Gastroesophageal sphincter (tissue), 4 donors: ENCODE measurements around the gene GABBR2. TPM values are rescaled to one million over a fixed set of nuclear protein-coding genes. Genes with fewer than 3 reads are reported as not detected.
"Not testable (repeated sequence)": the region's sequence is repeated elsewhere in the genome, so short reads cannot be mapped to it uniquely, and the experiment has no call there.

Experiments used
- ATAC-seq: fragments of 150-250 bp; one replicate; pipeline ENCODE4 v1.9.1; 2016; ENCODE audit warnings: mild to moderate bottlenecking, moderate library complexity
- H3K27ac ChIP-seq, 4 donors: fragments of 200-600 bp; sonication (generic) in 3 of 4; 1 replicate in 3 of 4; 2 replicates in 1 of 4; pipeline ENCODE4 v1.5.1; 2016 to 2019
- H3K27me3 ChIP-seq: fragments of 200-600 bp; sonication (generic); one replicate; pipeline ENCODE4 v1.5.1; 2019
- H3K36me3 ChIP-seq, 2 donors: fragments of 200-600 bp; sonication (generic); one replicate each; pipeline ENCODE4 v1.5.1; 2019; ENCODE audit warnings: control low read depth in 1 of 2
- H3K4me1 ChIP-seq, 3 donors: fragments of 200-600 bp; sonication (generic); 1 replicate in 2 of 3; 2 replicates in 1 of 3; pipeline ENCODE4 v1.5.1; 2016 to 2019; ENCODE audit warnings: control low read depth in 2 of 3
- H3K4me3 ChIP-seq, 2 donors: fragments of 200-600 bp; sonication (generic); one replicate each; pipeline ENCODE4 v1.5.1; 2019; ENCODE audit warnings: mild to moderate bottlenecking in 1 of 2, moderate library complexity in 1 of 2
- H3K9me3 ChIP-seq, 3 donors: fragments of 200-600 bp; sonication (generic); one replicate each; pipeline ENCODE4 v1.5.1; 2017 to 2019; ENCODE audit warnings: control low read depth in 2 of 3
- EP300 ChIP-seq: sonication (generic); formaldehyde crosslinking; IDR thresholded peaks from one replicate; pipeline ENCODE4 v1.6.1; 2017; ENCODE audit warnings: antibody characterized with exemption, mild to moderate bottlenecking
- POLR2A ChIP-seq, 2 donors: fragments of 450-650 bp; IDR thresholded peaks; one replicate each; pipeline ENCODE4 v1.6.1; 2017; ENCODE audit warnings: antibody characterized with exemption in 2 of 2, mild to moderate bottlenecking in 2 of 2, moderate library complexity in 1 of 2
- POLR2AphosphoS5 ChIP-seq: sonication (generic); formaldehyde crosslinking; IDR thresholded peaks from one replicate; pipeline ENCODE4 v1.6.1; 2017; ENCODE audit warnings: antibody characterized with exemption
- WGBS, 2 donors: methylation state at CpG; one replicate each; pipeline ENCODE4 v1.1.5; 2018; ENCODE audit warnings: low coverage in 1 of 2; 5-methylcytosine and 5-hydroxymethylcytosine counted together
- total RNA-seq, 4 donors: library from RNA; depleted of rRNA; stranded (reverse); fragments of >200 nt; gene quantifications; one replicate each; pipeline ENCODE4 v1.1.0, GENCODE V29; 2016
- TF ChIP-seq, protein P1 (sequence below), 4 experiments: fragments of 200-600 bp in 2 of 4; fragments of 450-650 bp in 2 of 4; sonication (generic) in 1 of 4; IDR thresholded peaks; one replicate each; pipeline ENCODE4 v1.5.1; 2017 to 2019; ENCODE audit warnings: antibody characterized with exemption in 4 of 4, mild to moderate bottlenecking in 2 of 4, moderate library complexity in 2 of 4

Gene GABBR2
- total RNA-seq, 4 donors from 2014 or later = 0.04 to 0.25 TPM; not detected in 2

- no peaks in the 10 kb centered on the region for H3K27me3 ChIP-seq
- H3K36me3 ChIP-seq = no peaks in the 10 kb centered on the region
- WGBS, 2 donors = 60 to 78% methylated on average over 1 to 4 of the region's 9 CpGs
- H3K27ac ChIP-seq = no peak overlapping the region
- no peak for ATAC-seq
- TF ChIP-seq EP300 (no peak), POLR2AphosphoS5 (no peak), POLR2A (IDR thresholded peaks at IDR 0.05) (no peak)
- TF ChIP-seq, protein P1, sequence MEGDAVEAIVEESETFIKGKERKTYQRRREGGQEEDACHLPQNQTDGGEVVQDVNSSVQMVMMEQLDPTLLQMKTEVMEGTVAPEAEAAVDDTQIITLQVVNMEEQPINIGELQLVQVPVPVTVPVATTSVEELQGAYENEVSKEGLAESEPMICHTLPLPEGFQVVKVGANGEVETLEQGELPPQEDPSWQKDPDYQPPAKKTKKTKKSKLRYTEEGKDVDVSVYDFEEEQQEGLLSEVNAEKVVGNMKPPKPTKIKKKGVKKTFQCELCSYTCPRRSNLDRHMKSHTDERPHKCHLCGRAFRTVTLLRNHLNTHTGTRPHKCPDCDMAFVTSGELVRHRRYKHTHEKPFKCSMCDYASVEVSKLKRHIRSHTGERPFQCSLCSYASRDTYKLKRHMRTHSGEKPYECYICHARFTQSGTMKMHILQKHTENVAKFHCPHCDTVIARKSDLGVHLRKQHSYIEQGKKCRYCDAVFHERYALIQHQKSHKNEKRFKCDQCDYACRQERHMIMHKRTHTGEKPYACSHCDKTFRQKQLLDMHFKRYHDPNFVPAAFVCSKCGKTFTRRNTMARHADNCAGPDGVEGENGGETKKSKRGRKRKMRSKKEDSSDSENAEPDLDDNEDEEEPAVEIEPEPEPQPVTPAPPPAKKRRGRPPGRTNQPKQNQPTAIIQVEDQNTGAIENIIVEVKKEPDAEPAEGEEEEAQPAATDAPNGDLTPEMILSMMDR (IDR thresholded peaks at IDR 0.05) = no peak
- H3K4me3 ChIP-seq = no peak overlapping the region
- no peaks in the 10 kb centered on the region for H3K4me1 ChIP-seq
- peaks cover 0 to 15% (median 0%) of the 10 kb centered on the region in 3 donors for H3K9me3 ChIP-seq
Observed at GRCh38 chr9:98516897-98517503, 191.7 kb downstream of the GABBR2 start.

GRCh38 chr9:98516205-98516896 is 192.4 kb downstream of the GABBR2 start:
- ATAC-seq = no peak
- Histone ChIP-seq H3K36me3 (no peaks in the 10 kb centered on the region), H3K27me3 (no peaks in the 10 kb centered on the region), H3K4me1 (no peaks in the 10 kb centered on the region), H3K9me3 (peaks cover 0 to 12% (median 0%) of the 10 kb centered on the region in 3 donors), H3K27ac (no peak overlapping the region), H3K4me3 (no peak overlapping the region)
- no peak for TF ChIP-seq POLR2AphosphoS5
- TF ChIP-seq EP300 = no peak
- TF ChIP-seq, protein P1 (IDR thresholded peaks at IDR 0.05) = no peak
- no peak for TF ChIP-seq POLR2A (IDR thresholded peaks at IDR 0.05)
- WGBS, 2 donors = 73 to 94% methylated on average over 2 to 3 of the region's 7 CpGs

GRCh38 chr9:98515506-98516204 is 193.1 kb downstream of the GABBR2 start:
- H3K9me3 ChIP-seq = peaks cover 0 to 8% (median 0%) of the 10 kb centered on the region in 3 donors
- 80 to 92% methylated on average over 2 of the region's 4 CpGs for WGBS, 2 donors
- H3K36me3 ChIP-seq = no peaks in the 10 kb centered on the region
- no peaks in the 10 kb centered on the region for H3K4me1 ChIP-seq
- ATAC-seq = no peak
- TF ChIP-seq, protein P1 (IDR thresholded peaks at IDR 0.05) = no peak
- TF ChIP-seq EP300 (no peak), POLR2AphosphoS5 (no peak), POLR2A (IDR thresholded peaks at IDR 0.05) (no peak)
- H3K4me3 ChIP-seq = no peak overlapping the region
- no peaks in the 10 kb centered on the region for H3K27me3 ChIP-seq
- H3K27ac ChIP-seq = no peak overlapping the region

DNA sequence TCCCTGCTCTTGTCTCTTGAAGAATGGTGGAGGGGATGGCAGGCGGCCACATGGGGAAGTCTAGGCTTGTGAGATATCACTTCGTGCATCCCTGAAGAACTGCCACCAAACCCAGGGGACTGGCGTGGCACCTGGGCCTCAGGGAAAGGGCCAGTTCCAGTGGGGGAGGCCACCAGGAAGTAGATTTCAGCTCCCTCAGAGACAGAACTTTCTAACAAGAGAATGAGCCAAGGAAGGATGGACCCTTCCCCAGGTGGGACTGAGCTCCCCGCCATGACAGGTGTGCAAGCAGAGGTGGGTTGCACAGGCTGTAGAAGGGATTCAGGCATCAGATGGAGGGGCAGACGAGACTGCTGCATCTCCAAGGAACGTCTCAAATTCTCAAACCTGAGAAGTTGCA is 193.9 kb downstream of the GABBR2 start:
- Histone ChIP-seq H3K4me1 (no peaks in the 10 kb centered on the region), H3K36me3 (no peaks in the 10 kb centered on the region), H3K4me3 (no peak overlapping the region), H3K9me3 (peaks cover 0 to 8% (median 0%) of the 10 kb centered on the region in 3 donors), H3K27ac (no peak overlapping the region), H3K27me3 (no peaks in the 10 kb centered on the region)
- WGBS, 2 donors = 60% methylated on average over 2 of the region's 6 CpGs; no CpG with 5 or more reads in 1 of the 2 donors
- ATAC-seq = no peak
- TF ChIP-seq, protein P1 (IDR thresholded peaks at IDR 0.05) = no peak
- TF ChIP-seq POLR2A (IDR thresholded peaks at IDR 0.05) (no peak), POLR2AphosphoS5 (no peak), EP300 (no peak)

- ATAC-seq, H3K9me3 ChIP-seq, H3K27ac ChIP-seq, H3K36me3 ChIP-seq, H3K4me1 ChIP-seq, H3K4me3 ChIP-seq, H3K27me3 ChIP-seq: not testable (repeated sequence)
- WGBS, 2 donors = 80 to 90% methylated on average over 7 of the region's 25 CpGs
Observed at GRCh38 chr9:98508217-98508919, 200.4 kb downstream of the GABBR2 start.
